ENCODE measurements around the gene ROR1. TPM values are rescaled to one million over a fixed set of nuclear protein-coding genes. Genes with fewer than 3 reads are reported as not detected.

The ROR1 gene
- polyA plus RNA-seq, 1 experiment, result 7.1 TPM

DNA sequence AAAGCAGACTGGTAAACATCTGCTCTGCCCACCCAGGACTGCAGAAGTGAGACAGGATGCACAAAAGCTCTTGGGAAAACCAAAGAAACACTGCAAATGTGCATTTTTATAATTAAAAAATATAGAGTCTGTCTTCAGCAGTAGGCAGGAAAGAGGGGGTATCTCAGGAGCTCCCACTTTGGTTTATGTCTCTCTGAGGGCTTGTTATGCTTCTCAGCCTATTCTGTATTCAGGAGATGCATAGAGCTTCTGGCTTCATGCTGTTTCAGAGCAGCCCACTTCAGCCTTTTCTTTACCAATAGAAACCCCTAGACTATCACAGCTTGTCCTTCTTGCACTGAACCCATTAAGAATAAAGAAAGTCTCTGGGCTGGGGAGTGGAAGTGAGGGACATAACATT lies 148.0 kb downstream of the ROR1 start:
- CTCF ChIA-PET, result interaction anchor here (0.7 to 4.2 kb wide), 7 partner anchors 8 to 407 kb away, joined by 3 to 37 read pairs (median 4); no protein-coding TSS in a partner anchor
- Histone ChIP-seq H3K27me3 (ENCODE audit: control insufficient read depth, insufficient read depth, low read length) (peaks cover 3% of the 10 kb centered on the region), H3K9me3 (ENCODE audit: control insufficient read depth, insufficient read depth, low read length) (no peaks in the 10 kb centered on the region), H3K27ac (ENCODE audit: low read depth, low read length) (no peak overlapping the region), H3K4me3 (ENCODE audit: low read depth, low read length) (no peak overlapping the region)
- DNase-seq (ENCODE audit: low read depth, low spot score), result no peak
- TF ChIP-seq, protein P1, sequence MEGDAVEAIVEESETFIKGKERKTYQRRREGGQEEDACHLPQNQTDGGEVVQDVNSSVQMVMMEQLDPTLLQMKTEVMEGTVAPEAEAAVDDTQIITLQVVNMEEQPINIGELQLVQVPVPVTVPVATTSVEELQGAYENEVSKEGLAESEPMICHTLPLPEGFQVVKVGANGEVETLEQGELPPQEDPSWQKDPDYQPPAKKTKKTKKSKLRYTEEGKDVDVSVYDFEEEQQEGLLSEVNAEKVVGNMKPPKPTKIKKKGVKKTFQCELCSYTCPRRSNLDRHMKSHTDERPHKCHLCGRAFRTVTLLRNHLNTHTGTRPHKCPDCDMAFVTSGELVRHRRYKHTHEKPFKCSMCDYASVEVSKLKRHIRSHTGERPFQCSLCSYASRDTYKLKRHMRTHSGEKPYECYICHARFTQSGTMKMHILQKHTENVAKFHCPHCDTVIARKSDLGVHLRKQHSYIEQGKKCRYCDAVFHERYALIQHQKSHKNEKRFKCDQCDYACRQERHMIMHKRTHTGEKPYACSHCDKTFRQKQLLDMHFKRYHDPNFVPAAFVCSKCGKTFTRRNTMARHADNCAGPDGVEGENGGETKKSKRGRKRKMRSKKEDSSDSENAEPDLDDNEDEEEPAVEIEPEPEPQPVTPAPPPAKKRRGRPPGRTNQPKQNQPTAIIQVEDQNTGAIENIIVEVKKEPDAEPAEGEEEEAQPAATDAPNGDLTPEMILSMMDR (IDR thresholded peaks at IDR 0.05; ENCODE audit: low read depth, low read length), result no peak
- POLR2A ChIA-PET, result no interaction called here

- CTCF ChIA-PET, result interaction anchor here (0.7 to 4.2 kb wide), 3 partner anchors 9 to 214 kb away, joined by 3 to 37 read pairs (median 3); no protein-coding TSS in a partner anchor
- TF ChIP-seq, protein P1 (IDR thresholded peaks at IDR 0.05; ENCODE audit: low read depth, low read length), result no peak
- H3K27me3 ChIP-seq (ENCODE audit: control insufficient read depth, insufficient read depth, low read length), result no peaks in the 10 kb centered on the region
- H3K4me3 ChIP-seq (ENCODE audit: low read depth, low read length), result no peak overlapping the region
- POLR2A ChIA-PET, result no interaction called here
- no peak overlapping the region for H3K27ac ChIP-seq (ENCODE audit: low read depth, low read length)
- no peak for DNase-seq (ENCODE audit: low read depth, low spot score)
- no peaks in the 10 kb centered on the region for H3K9me3 ChIP-seq (ENCODE audit: control insufficient read depth, insufficient read depth, low read length)
Measured at GRCh38 chr1:63922848-63923247, 149.0 kb downstream of the ROR1 start.

DNA sequence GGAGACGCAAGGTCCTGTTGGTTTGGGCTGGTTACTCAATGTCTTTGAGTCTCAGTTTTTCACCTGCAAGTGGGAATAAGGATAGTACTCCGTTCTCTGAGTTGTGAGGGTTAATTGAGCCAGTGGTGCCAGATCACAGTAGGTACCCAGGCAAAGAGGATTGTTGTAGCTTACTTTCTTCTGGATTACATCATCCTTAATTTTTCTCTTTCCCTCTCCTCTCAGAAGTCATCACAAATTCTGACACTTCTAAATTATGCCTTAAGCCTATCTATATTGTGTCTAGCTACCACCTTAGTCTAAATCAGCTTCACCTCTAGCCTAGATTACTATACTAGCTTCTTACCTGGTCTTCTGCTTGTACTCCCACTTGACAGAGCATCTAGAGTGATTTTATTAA lies 149.5 kb downstream of the ROR1 start:
- H3K9me3 ChIP-seq (ENCODE audit: control insufficient read depth, insufficient read depth, low read length), result no peaks in the 10 kb centered on the region
- POLR2A ChIA-PET, result no interaction called here
- CTCF ChIA-PET, result interaction anchor here (0.7 kb wide), 1 partner anchor 14 kb away, joined by 3 read pairs; no protein-coding TSS in a partner anchor

DNA sequence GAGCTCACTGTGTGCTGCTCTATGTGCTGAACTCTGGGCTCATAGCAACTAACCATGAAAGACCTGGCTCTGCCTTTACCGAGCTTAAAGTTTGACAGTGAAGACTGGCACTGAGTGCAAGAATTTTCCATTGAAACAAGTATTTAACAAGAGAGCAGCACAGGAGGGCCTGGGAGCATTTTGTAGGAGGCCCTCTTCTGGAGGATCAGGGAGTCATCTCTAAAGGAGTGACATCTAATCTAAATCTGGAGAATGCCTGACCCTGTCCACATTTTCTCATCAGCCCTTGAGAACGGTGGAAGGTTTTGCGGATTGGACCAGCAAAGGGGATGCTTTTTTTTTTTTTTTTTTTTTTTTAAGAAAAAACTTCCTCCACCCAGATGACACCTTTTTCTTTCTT lies 150.8 kb downstream of the ROR1 start:
- POLR2A ChIA-PET, result no interaction called here
- H3K27me3 ChIP-seq (ENCODE audit: control insufficient read depth, insufficient read depth, low read length), result no peaks in the 10 kb centered on the region
- DNase-seq (ENCODE audit: low read depth, low spot score), result no peak
- no peak overlapping the region for H3K27ac ChIP-seq (ENCODE audit: low read depth, low read length)
- H3K9me3 ChIP-seq (ENCODE audit: control insufficient read depth, insufficient read depth, low read length), result no peaks in the 10 kb centered on the region
- CTCF ChIA-PET, result interaction anchor here (1.1 kb wide), 1 partner anchor 213 kb away, joined by 6 read pairs; no protein-coding TSS in a partner anchor
- TF ChIP-seq, protein P1 (IDR thresholded peaks at IDR 0.05; ENCODE audit: low read depth, low read length), result no peak
- no peak overlapping the region for H3K4me3 ChIP-seq (ENCODE audit: low read depth, low read length)

More for the DNA sequence above, 149.5 kb downstream of the ROR1 start:
- TF ChIP-seq, protein P1 (IDR thresholded peaks at IDR 0.05; ENCODE audit: low read depth, low read length), result no peak
- Histone ChIP-seq H3K4me3 (ENCODE audit: low read depth, low read length) (no peak overlapping the region), H3K27ac (ENCODE audit: low read depth, low read length) (no peak overlapping the region), H3K27me3 (ENCODE audit: control insufficient read depth, insufficient read depth, low read length) (no peaks in the 10 kb centered on the region)
- DNase-seq (ENCODE audit: low read depth, low spot score), result no peak

DNA sequence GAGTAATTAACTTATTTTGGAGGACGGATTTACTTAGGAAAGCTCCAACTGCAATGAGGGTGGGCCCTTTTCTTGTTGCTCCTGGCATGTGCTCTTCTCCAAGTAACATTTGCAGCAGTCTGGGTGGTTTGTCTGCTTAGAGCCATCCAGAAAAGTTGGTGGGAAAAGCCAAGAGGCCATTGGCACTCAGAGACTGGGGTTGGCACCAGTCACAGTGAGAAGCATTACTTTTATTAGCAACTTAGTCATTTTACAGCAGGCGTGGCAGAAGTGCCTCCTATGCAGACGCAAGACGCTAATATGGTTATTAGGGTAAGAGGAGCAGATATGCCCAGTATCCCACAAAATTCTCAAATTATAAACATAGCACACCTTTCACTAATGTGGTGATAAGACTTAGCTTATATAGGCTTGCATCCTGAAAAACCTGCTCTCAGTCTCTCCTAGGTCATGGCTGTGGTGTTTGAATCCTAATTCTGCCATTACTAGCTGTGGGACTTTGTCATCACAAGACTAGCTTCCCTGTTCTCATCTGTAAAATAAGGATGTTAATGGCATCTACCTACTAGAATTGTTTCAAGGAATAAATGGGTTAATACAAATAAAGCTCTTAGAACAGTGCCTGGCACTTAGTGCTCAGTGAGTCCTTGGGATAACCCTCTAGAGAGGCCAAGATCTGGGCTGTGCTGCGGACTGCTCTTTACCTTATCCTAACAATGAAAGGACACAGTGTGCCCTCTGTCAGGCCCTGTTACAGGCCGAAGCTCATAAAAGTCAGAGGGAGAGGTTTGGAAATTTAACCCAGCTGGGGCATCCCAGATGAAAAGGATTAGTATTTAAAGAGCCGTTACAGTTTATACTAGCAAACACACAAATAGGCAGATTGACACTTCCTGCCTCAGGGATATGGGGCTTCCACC lies 154.6 kb downstream of the ROR1 start:
- ChIA-PET CTCF (interaction anchor here (1.0 to 1.4 kb wide), 2 partner anchors 8 to 11 kb away, joined by 3 to 4 read pairs; no protein-coding TSS in a partner anchor), POLR2A (no interaction called here)
- DNase-seq (ENCODE audit: low read depth, low spot score), result no peak
- Histone ChIP-seq H3K27ac (ENCODE audit: low read depth, low read length) (no peak overlapping the region), H3K9me3 (ENCODE audit: control insufficient read depth, insufficient read depth, low read length) (no peaks in the 10 kb centered on the region), H3K27me3 (ENCODE audit: control insufficient read depth, insufficient read depth, low read length) (no peaks in the 10 kb centered on the region), H3K4me3 (ENCODE audit: low read depth, low read length) (no peak overlapping the region)
- TF ChIP-seq, protein P1 (IDR thresholded peaks at IDR 0.05; ENCODE audit: low read depth, low read length), result no peak
